Left cardiac atrium (tissue), 4 donors: ENCODE results near the gene ASIC1. TPM values are rescaled to one million over a fixed set of nuclear protein-coding genes. Genes with fewer than 3 reads are reported as not detected.

ENCODE experiments used
- ATAC-seq, 2 donors: fragments of 200-7000 bp; cut with Tn5 transposase; one replicate each; pipeline ENCODE4 v1.9.1; 2020; ENCODE audit warnings: mild to moderate bottlenecking in 2 of 2, moderate library complexity in 2 of 2
- DNase-seq: peaks from one replicate; pipeline ENCODE4 v3.0.0-alpha.2; 2020
- intact Hi-C, 2 donors: fragments of 100-400 bp; cut with DNase I; formaldehyde crosslinking; loops; one replicate each; pipeline versions ENCODE4 v1.14.1 to v1.15.1; 2022 to 2023
- total RNA-seq, 2 donors: library from RNA; stranded (reverse); fragmentation: NEBNext Ultra II Directional; extraction: Animal tissue kit (Norgen Biotek cat#: 25700); gene quantifications; one replicate each; pipeline ENCODE4 v1.2.1, GENCODE V29; 2021
- donor health status: DM: no; HTN: yes; CAD: no.
- donor health status: DM: no; HTN: yes; CAD: no; lungs with severe emphysema.
- donor health status: DM: yes; HTN: yes; CAD: no.
- donor health status: Dilated cardiomyopathy.

ASIC1 gene
- total RNA-seq, 2 donors from 2014 or later, result 1.2 to 4.1 TPM

GRCh38 chr12:50099302-50100008 is 42.1 kb downstream of the ASIC1 start:
- intact Hi-C loops, result no loop called here
- DNase-seq (no peak), ATAC-seq (peak in 1 of 2 donors; percentile 9)

GRCh38 chr12:50100561-50100960 is 43.2 kb downstream of the ASIC1 start:
- ATAC-seq (no peak), DNase-seq (no peak)
- intact Hi-C loops, result no loop called here

DNA sequence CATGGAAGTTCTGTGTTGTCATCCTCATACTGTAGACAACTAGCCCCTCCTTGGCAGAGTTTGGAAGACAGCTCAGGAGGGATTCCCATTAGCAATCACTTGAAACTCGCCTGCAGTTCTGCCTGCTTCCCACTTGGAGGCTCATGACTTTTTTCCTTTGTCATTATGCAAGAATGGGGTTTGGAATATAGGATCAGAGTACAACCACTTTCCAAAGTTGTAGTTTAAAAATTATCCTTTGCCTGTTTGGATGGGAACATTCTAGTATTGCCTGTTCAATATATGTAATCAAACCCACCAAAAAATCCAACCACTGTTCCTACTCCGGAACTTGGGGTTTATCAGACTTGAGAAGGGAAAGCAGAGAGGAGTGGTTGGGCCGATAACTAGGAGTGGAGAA is 44.3 kb downstream of the ASIC1 start:
- intact Hi-C loops, result no loop called here
- DNase-seq (no peak), ATAC-seq (peak in 1 of 2 donors; percentile 7)

- intact Hi-C loops, result no loop called here
- DNase-seq (no peak), ATAC-seq (peak in 1 of 2 donors; percentile 17)
These were observed 44.7 kb downstream of the ASIC1 start for GRCh38 chr12:50102131-50102531.

- intact Hi-C loops, result no loop called here
- no peak for DNase-seq
- ATAC-seq, result peak; percentile 8 to 60
These were observed 45.4 kb downstream of the ASIC1 start for GRCh38 chr12:50102646-50103309.

DNA sequence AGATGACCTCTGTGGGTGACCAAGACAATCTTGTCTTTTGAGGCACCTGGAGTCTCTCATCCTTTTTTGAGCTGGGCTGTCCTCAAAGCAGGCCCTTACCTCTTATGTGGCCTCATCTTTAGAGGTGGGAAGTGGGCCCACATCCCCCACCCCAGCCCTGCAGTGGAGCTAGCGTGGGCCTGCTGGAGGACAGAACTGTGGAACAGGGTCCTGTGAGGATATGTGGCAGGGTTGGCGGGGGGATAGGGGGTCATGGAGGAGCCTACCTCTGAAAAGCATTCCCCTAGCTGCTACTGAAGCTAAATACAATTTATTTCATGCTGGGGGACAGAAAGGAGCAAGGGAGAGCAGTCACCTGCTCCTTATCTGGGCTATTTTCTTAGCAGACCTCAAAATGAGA is 46.0 kb downstream of the ASIC1 start:
- intact Hi-C loops, result no loop called here
- DNase-seq, result no peak
- ATAC-seq, result no peak

- ATAC-seq (peak; percentile 84 to 89), DNase-seq (peak; percentile 69)
- intact Hi-C loops, result no loop called here
These were observed 46.4 kb downstream of the ASIC1 start, which contains the start of gene GPD1 for GRCh38 chr12:50103767-50104321. GPD1 (plus strand) TSS chr12:50104008; CDS start chr12:50104051, 43 bp downstream.

DNA sequence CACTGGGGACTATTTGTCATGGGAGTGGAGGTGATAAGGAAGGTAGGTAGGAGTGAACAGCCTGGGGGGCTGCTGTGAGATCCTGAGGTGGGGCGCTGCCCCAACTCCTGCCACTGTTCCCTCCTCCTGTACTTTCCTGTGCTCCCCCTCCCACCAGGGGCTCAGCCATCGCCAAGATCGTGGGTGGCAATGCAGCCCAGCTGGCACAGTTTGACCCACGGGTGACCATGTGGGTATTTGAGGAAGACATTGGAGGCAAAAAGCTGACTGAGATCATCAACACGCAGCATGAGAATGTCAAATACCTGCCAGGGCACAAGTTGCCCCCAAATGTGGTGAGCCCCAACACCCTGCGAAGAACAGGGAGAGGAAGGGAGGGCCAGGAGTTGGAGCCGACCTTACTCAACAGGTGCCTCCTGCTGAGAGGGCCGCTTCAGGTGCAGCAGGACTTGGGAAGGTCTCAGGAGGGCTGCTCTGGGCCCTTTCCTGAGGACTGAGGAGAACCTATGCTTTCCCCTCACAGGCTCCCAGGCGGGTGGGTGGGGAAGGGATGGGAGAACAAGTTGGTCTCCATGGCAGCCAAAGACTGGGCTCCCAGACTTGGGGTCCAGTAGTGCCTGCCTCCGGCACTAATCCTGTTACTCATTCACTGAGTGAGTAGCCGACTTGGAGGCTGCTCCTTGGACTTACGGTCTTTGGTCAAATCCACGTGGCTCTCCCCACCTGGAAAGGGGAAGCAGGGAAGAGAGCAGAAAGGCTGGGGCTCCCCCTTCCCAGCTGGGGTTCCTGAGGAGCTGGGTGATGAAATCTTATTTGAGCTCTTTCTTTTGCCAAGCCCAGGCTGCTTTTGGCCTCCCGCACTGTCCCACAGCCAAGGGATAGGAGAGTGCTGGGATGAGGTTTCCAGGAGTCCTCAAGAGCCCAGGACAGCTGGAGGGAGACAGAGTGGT is 47.3 kb downstream of the ASIC1 start:
- ATAC-seq, result no peak

DNA sequence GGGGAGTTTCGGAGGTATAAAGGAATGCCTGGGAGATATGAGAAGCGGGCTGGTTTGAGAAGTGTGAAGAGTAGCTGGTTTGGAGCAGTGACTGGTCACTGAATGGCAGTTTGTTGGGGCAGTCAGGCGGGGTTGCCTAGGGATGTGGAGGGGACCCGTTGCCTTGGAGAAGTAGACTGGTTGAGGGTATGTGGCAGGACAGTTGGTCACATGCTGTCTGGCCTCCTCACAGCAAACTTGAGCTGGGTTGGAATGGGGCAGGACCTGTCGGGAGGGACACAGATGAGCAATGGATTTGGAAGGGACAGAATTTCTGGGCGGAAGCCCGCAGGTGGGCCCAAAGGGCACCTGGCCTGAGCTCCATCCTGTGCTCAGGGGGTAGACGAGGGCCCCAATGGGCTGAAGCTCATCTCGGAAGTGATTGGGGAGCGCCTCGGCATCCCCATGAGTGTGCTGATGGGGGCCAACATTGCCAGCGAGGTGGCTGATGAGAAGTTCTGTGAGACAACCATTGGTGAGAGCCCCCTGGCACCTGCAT is 48.6 kb downstream of the ASIC1 start:
- ATAC-seq (no peak), DNase-seq (no peak)
- intact Hi-C loops, result no loop called here

More for the DNA sequence above, 47.3 kb downstream of the ASIC1 start:
- no peak for DNase-seq
- intact Hi-C loops, result no loop called here

DNA sequence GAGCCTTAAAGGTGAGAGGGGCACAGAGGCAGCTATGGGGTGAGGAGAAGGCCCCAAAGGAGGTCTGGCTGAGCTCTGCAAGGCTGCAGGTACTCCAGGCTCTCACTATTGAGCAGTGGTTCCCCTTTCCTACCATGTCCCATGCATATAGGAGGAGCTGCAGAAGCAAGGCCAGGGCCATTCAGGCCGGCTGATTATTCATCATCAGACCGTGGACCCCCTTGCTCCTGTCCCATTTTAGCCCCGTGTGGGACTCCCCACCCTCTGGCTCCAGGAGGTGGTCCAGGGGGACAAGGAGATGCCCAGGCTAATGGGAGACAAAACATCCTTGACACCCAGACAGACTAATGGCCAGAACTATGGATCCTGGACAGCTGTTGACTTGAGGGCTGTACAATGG is 49.5 kb downstream of the ASIC1 start:
- DNase-seq (no peak), ATAC-seq (no peak)
- intact Hi-C loops, result no loop called here

DNA sequence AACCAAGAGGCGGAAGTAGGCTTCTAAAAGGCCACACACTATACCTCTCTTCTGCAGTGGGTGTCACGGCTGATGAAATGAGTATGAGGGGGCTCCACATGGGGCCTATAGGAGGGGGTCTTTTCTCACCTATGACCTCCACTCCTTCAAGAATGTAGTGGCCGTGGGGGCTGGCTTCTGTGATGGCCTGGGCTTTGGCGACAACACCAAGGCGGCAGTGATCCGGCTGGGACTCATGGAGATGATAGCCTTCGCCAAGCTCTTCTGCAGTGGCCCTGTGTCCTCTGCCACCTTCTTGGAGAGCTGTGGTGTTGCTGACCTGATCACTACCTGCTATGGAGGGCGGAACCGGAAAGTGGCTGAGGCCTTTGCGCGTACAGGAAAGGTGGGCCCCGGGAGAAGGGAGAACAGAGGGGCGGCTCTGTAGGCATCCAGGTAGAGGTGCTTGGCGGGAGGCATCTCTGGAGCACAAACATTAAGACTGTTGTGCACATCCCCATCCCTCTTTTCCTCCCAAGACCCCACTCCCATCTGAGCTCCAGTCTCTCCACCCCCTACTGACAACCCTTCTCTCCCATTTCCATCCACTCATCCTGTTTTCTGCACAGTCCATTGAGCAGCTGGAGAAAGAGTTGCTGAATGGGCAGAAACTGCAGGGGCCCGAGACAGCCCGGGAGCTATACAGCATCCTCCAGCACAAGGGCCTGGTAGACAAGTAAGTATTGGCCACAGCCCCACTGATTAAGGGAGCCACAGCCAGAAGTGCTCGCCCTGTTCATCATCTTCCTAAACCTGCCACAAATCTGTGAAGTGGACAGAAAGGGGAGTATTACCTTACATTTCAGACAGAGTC is 50.2 kb downstream of the ASIC1 start:
- ATAC-seq (no peak), DNase-seq (no peak)
- intact Hi-C loops, result no loop called here

GRCh38 chr12:50109319-50109718 is 51.9 kb downstream of the ASIC1 start:
- DNase-seq, result no peak
- intact Hi-C loops, result no loop called here

DNA sequence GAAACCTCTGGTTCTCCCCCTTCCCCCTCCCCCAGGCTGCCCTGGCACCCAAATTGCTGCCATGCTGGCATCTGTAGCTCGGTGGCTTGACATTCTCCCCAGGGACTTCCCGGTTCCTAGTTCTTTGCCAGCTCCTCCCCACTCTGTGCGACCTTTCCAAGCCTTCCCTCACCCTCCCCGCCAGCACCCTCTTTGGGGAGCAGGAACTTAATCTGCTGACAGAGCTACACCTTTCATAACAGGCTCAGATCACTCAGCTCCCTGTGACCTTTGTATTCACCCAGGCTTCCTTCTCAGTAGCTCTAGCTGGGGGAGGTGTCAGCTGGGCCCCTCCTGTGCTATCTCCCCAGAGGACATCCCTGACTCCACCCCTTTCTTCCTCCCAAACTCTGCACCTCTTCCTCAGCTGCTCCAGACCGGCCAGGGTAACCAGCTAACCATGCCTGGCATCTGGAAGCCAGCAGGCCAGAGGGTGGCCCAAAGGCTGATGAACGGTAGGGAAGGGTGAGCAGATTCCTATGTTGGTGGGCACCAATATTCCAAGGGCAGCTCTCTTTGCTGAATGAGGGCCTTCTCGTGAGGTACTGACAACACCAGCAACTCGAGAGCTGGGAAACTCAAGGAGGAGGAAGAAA is 52.8 kb downstream of the ASIC1 start:
- DNase-seq (peak; percentile 56), ATAC-seq (peak in 1 of 2 donors; percentile 1)
- intact Hi-C loops, result no loop called here

More at GRCh38 chr12:50109319-50109718, 51.9 kb downstream of the ASIC1 start:
- ATAC-seq, result no peak

DNA sequence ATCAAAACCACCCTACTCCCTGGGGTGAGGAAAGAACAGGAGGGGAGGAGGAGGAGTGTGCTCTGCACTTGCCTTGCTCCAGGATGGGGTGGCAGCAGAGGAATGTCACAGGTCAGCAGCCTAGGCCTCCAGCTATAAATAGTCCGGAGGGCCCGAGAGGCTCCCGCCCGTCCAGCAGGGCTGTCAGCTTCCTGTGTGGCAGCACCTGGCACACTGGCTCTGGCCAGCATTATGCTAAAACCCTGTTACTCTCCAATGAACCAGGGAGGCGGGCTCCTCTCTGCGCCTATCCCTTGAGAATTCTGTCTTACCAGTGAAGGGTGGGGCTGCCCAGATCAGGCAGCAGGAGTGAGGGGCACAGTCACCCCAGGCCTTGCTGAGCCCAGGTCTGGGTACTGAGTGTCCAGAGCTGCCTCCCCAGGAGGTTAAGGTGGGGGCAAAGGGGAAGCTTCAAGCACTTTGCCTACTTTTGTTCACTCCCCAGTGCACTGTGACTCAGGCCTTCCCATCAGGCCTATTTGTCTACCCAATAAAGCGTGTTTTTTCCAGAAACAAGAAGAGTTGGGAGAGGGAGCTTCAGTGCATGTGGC is 53.5 kb downstream of the ASIC1 start:
- intact Hi-C loops, result no loop called here
- DNase-seq (peak; percentile 66), ATAC-seq (peak; percentile 28 to 35)

- intact Hi-C loops, result no loop called here
- ATAC-seq (peak; percentile 1), DNase-seq (no peak)
These were observed 53.9 kb downstream of the ASIC1 start for GRCh38 chr12:50111395-50111692.

GRCh38 chr12:50111693-50112455 is 54.5 kb downstream of the ASIC1 start, which contains the start of gene COX14:
COX14 (plus strand) TSS chr12:50112236; CDS start chr12:50120044, 7,808 bp downstream.
- DNase-seq, result peak; percentile 99
- peak; percentile 85 to 95 for ATAC-seq
- intact Hi-C loops, result no loop called here
